ENCODE data around the gene PYGO2. TPM values are rescaled to one million over a fixed set of nuclear protein-coding genes. Genes with fewer than 3 reads are reported as not detected.

The PYGO2 gene
- total RNA-seq, 1 experiment from 2014 or later, result 37.4 TPM

- TF ChIP-seq FOXP4 (CRISPR knock-in tag; IDR thresholded peaks at IDR 0.05), result no peak
- no peak for TF ChIP-seq GTF2I (CRISPR knock-in tag; conservative IDR thresholded peaks at IDR 0.05)
- no peak for TF ChIP-seq HMGA2 (CRISPR knock-in tag; IDR thresholded peaks at IDR 0.05)
- no peak for TF ChIP-seq ZNF263 (CRISPR knock-in tag; IDR thresholded peaks at IDR 0.05; ENCODE audit: low read depth)
- no peak for TF ChIP-seq ZSCAN18 (CRISPR knock-in tag; IDR thresholded peaks at IDR 0.05)
- TF ChIP-seq AFF4 (CRISPR knock-in tag; IDR thresholded peaks at IDR 0.05; ENCODE audit: borderline replicate concordance), result no peak
- no peak for TF ChIP-seq ZNF281 (CRISPR knock-in tag; IDR thresholded peaks at IDR 0.05)
- TF ChIP-seq ATF2 (CRISPR knock-in tag; IDR thresholded peaks at IDR 0.05; ENCODE audit: borderline replicate concordance, low read depth), result no peak
- no peak for TF ChIP-seq FOXJ3 (CRISPR knock-in tag; IDR thresholded peaks at IDR 0.05; ENCODE audit: borderline replicate concordance)
- TF ChIP-seq ZBTB43 (CRISPR knock-in tag; IDR thresholded peaks at IDR 0.05), result no peak
- no peak for TF ChIP-seq ZNF512 (CRISPR knock-in tag; IDR thresholded peaks at IDR 0.05; ENCODE audit: borderline replicate concordance)
- no peak for TF ChIP-seq SP1 (CRISPR knock-in tag; conservative IDR thresholded peaks at IDR 0.05)
- TF ChIP-seq JAZF1 (CRISPR knock-in tag; IDR thresholded peaks at IDR 0.05), result no peak
- no peak for TF ChIP-seq SOX15 (CRISPR knock-in tag; IDR thresholded peaks at IDR 0.05)
- TF ChIP-seq ZNF532 (CRISPR knock-in tag; IDR thresholded peaks at IDR 0.05; ENCODE audit: borderline replicate concordance), result no peak
- no peak for TF ChIP-seq NR3C1 (CRISPR knock-in tag; conservative IDR thresholded peaks at IDR 0.05; ENCODE audit: low read depth)
These were observed 39.8 kb upstream of the PYGO2 start (continued) for GRCh38 chr1:155001425-155001674.

Data from WTC11 (cell line).